SK-N-SH treated with all-trans-retinoic acid at 6 μM for 48 hours (cell line): ENCODE results near the gene CDC42BPG.
A peak's percentile ranks its signal among the peaks of the same experiment; 100 is the strongest.

Source experiments
- ATAC-seq: fragments of 200-7000 bp; cut with Tn5 transposase; 3 replicates; pipeline ENCODE4 v1.9.1; 2020; ENCODE audit warnings: mild to moderate bottlenecking, moderate library complexity
- ARNTL ChIP-seq: fragments of 450-650 bp; formaldehyde crosslinking; IDR thresholded peaks from 2 replicates; pipeline ENCODE4 v1.5.0; 2020; ENCODE audit warnings: low read depth, mild to moderate bottlenecking, moderate library complexity, borderline replicate concordance
- BACH2 ChIP-seq: fragments of 250-450 bp; sonication (Bioruptor Pico); IDR thresholded peaks from 2 replicates; pipeline ENCODE4 v1.9.0; 2021; ENCODE audit warnings: mild to moderate bottlenecking, borderline replicate concordance
- ESRRG ChIP-seq: fragments of 250-450 bp; sonication (Bioruptor Pico); IDR thresholded peaks from 2 replicates; pipeline ENCODE4 v1.6.1; 2021; ENCODE audit warnings: mild to moderate bottlenecking
- GLIS3 ChIP-seq: fragments of 250-450 bp; sonication (Bioruptor Pico); IDR thresholded peaks from 2 replicates; pipeline ENCODE4 v1.5.0; 2020; ENCODE audit warnings: mild to moderate bottlenecking, moderate library complexity
- ISL1 ChIP-seq: fragments of 250-450 bp; sonication (Bioruptor Pico); IDR thresholded peaks from 2 replicates; pipeline ENCODE4 v2.1.2; 2022; ENCODE audit warnings: mild to moderate bottlenecking, moderate library complexity
- OSR1 ChIP-seq: fragments of 250-450 bp; sonication (Bioruptor Pico); IDR thresholded peaks from 2 replicates; pipeline ENCODE4 v1.8.0; 2022; ENCODE audit warnings: moderate library complexity, mild to moderate bottlenecking, inconsistent platforms
- PPARA ChIP-seq: fragments of 250-450 bp; sonication (Bioruptor Pico); IDR thresholded peaks from 2 replicates; pipeline ENCODE4 v1.5.0; 2020; ENCODE audit warnings: mild to moderate bottlenecking, borderline replicate concordance
- SNAI2 ChIP-seq: fragments of 250-450 bp; sonication (Bioruptor Pico); IDR thresholded peaks from 2 replicates; pipeline ENCODE4 v1.5.0; 2020; ENCODE audit warnings: mild to moderate bottlenecking, moderate library complexity
- ZNF565 ChIP-seq: fragments of 450-650 bp; formaldehyde crosslinking; conservative IDR thresholded peaks from 2 replicates; pipeline ENCODE4 v1.5.0; 2020; ENCODE audit warnings: low read depth, mild to moderate bottlenecking, moderate library complexity
- ZNF70 ChIP-seq: fragments of 450-650 bp; formaldehyde crosslinking; IDR thresholded peaks from 2 replicates; pipeline ENCODE4 v1.5.0; 2020; ENCODE audit warnings: mild to moderate bottlenecking, moderate library complexity
- ZNF8 ChIP-seq: fragments of 450-650 bp; formaldehyde crosslinking; IDR thresholded peaks from 2 replicates; pipeline ENCODE4 v1.5.0; 2020; ENCODE audit warnings: mild to moderate bottlenecking, moderate library complexity
- TF ChIP-seq, protein P1 (sequence below): fragments of 250-450 bp; sonication (Bioruptor Pico); IDR thresholded peaks from 2 replicates; pipeline ENCODE4 v1.5.1; 2020; ENCODE audit warnings: low read depth, mild to moderate bottlenecking, moderate library complexity
- TF ChIP-seq, protein P2 (sequence below): fragments of 250-450 bp; sonication (Bioruptor Pico); IDR thresholded peaks from 2 replicates; pipeline ENCODE4 v1.8.0; 2020; ENCODE audit warnings: mild to moderate bottlenecking, moderate library complexity, borderline replicate concordance
- TF ChIP-seq, protein P3 (sequence below): fragments of 250-450 bp; sonication (Bioruptor Pico); IDR thresholded peaks from 2 replicates; pipeline ENCODE4 v1.5.0; 2020; ENCODE audit warnings: mild to moderate bottlenecking, moderate library complexity

CDC42BPG gene

DNA sequence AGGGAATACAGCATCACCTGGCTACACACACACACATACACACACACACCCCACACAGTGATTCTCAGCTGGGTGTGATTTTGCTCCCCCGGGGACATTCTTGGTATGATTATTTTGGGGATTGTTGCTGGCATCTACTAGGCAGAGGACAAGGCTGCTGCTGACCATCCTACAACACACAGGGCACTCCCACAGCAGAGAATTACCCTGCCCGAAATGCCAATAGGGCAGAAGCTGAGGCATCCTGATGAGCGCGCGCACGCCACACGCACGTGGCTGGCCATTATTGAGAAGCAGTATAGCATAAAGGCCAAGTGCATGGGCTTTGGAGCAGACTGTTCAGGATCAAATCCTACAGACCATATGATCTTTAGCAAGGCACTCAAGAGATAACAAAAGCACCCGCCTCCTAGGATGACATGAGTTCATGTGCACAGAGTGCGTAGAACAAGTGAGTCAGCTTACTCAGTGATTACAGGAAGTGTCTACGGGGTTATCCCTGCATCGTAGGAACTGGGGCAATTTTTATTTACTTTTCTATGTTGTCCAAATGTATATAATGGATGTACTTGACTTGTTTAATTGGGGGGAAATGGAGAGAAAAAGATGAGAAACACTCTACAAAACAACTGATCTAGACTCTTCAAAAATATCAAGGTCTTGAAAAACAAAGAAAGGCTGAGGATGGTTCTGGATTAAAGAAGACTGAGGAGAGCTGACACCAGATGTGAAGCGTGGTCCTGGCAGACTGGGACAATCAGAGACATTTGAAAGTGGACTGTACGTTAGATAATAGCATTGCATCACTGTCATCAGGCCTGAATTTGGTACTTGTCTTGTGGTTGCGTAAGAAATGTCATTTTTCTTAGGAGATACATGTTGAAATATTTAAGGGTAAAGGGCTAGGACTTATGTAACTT lies 41.2 kb upstream of the CDC42BPG start:
- no peak for TF ChIP-seq ISL1 (CRISPR knock-in tag)
- TF ChIP-seq BACH2 (CRISPR knock-in tag): no peak
- no peak for TF ChIP-seq OSR1 (CRISPR knock-in tag)
- TF ChIP-seq, protein P1, sequence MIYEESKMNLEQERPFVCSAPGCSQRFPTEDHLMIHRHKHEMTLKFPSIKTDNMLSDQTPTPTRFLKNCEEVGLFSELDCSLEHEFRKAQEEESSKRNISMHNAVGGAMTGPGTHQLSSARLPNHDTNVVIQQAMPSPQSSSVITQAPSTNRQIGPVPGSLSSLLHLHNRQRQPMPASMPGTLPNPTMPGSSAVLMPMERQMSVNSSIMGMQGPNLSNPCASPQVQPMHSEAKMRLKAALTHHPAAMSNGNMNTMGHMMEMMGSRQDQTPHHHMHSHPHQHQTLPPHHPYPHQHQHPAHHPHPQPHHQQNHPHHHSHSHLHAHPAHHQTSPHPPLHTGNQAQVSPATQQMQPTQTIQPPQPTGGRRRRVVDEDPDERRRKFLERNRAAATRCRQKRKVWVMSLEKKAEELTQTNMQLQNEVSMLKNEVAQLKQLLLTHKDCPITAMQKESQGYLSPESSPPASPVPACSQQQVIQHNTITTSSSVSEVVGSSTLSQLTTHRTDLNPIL (CRISPR knock-in tag): no peak
- TF ChIP-seq PPARA (CRISPR knock-in tag): no peak
- TF ChIP-seq ZNF70: no peak
- TF ChIP-seq, protein P2, sequence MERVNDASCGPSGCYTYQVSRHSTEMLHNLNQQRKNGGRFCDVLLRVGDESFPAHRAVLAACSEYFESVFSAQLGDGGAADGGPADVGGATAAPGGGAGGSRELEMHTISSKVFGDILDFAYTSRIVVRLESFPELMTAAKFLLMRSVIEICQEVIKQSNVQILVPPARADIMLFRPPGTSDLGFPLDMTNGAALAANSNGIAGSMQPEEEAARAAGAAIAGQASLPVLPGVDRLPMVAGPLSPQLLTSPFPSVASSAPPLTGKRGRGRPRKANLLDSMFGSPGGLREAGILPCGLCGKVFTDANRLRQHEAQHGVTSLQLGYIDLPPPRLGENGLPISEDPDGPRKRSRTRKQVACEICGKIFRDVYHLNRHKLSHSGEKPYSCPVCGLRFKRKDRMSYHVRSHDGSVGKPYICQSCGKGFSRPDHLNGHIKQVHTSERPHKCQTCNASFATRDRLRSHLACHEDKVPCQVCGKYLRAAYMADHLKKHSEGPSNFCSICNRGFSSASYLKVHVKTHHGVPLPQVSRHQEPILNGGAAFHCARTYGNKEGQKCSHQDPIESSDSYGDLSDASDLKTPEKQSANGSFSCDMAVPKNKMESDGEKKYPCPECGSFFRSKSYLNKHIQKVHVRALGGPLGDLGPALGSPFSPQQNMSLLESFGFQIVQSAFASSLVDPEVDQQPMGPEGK (CRISPR knock-in tag): no peak
- TF ChIP-seq, protein P3, sequence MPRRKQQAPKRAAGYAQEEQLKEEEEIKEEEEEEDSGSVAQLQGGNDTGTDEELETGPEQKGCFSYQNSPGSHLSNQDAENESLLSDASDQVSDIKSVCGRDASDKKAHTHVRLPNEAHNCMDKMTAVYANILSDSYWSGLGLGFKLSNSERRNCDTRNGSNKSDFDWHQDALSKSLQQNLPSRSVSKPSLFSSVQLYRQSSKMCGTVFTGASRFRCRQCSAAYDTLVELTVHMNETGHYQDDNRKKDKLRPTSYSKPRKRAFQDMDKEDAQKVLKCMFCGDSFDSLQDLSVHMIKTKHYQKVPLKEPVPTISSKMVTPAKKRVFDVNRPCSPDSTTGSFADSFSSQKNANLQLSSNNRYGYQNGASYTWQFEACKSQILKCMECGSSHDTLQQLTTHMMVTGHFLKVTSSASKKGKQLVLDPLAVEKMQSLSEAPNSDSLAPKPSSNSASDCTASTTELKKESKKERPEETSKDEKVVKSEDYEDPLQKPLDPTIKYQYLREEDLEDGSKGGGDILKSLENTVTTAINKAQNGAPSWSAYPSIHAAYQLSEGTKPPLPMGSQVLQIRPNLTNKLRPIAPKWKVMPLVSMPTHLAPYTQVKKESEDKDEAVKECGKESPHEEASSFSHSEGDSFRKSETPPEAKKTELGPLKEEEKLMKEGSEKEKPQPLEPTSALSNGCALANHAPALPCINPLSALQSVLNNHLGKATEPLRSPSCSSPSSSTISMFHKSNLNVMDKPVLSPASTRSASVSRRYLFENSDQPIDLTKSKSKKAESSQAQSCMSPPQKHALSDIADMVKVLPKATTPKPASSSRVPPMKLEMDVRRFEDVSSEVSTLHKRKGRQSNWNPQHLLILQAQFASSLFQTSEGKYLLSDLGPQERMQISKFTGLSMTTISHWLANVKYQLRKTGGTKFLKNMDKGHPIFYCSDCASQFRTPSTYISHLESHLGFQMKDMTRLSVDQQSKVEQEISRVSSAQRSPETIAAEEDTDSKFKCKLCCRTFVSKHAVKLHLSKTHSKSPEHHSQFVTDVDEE (CRISPR knock-in tag): no peak

DNA sequence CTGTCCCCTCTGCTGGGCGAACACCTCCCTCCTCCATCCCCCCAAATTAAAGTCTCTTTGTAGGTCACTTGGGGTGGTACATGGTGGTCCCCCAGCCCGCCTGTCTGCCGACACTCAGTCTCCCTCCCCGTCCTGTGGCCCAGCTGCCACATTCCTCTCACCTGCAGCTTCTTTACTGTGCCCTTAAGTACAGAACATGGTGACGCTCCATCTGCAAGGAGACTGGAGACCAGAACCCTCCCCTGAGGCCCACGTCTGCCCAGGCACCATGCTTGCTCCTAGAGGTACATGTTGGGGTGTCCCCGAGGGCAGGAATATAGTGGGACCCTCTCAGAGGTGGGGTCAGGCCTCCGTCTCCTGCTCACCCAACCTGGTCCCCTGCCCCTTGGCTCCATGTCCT lies 39.6 kb upstream of the CDC42BPG start:
- ATAC-seq: no peak
- no peak for TF ChIP-seq ISL1 (CRISPR knock-in tag)
- no peak for TF ChIP-seq ZNF8
- no peak for TF ChIP-seq ZNF70
- TF ChIP-seq ARNTL (CRISPR knock-in tag): no peak
- TF ChIP-seq GLIS3 (CRISPR knock-in tag): no peak
- TF ChIP-seq ZNF565 (CRISPR knock-in tag): no peak
- TF ChIP-seq BACH2 (CRISPR knock-in tag): no peak
- TF ChIP-seq, protein P3 (CRISPR knock-in tag): no peak

More for the DNA sequence above, 41.2 kb upstream of the CDC42BPG start:
- ATAC-seq: peak; percentile 30; the same call in 1 of the 3 replicates

- TF ChIP-seq, protein P3 (CRISPR knock-in tag): no peak
- no peak for TF ChIP-seq ESRRG
- TF ChIP-seq BACH2 (CRISPR knock-in tag): no peak
- TF ChIP-seq SNAI2 (CRISPR knock-in tag): no peak
- ATAC-seq: no peak
These were observed 39.1 kb upstream of the CDC42BPG start for GRCh38 chr11:64883575-64883974.
